ENCODE results near the gene AKAP13. TPM values are rescaled to one million over a fixed set of nuclear protein-coding genes. Genes with fewer than 3 reads are reported as not detected.

AKAP13 gene
- total RNA-seq, 4 donors from 2014 or later, result 189 to 405 (median 244) TPM

GRCh38 chr15:85730001-85730820 lies 349.8 kb downstream of the AKAP13 start:
- peak overlapping the region in 2 of 3 donors; percentile 84 to 86 for H3K27ac ChIP-seq
- DNase-seq, result peak in 1 of 2 donors; percentile 30
- H3K36me3 ChIP-seq, result peaks cover 52 to 59% of the 10 kb centered on the region in 2 donors

GRCh38 chr15:85733416-85733815 lies 353.0 kb downstream of the AKAP13 start:
- Histone ChIP-seq H3K9me3 (no peaks in the 10 kb centered on the region), H3K27ac (no peak overlapping the region), H3K4me3 (replicated peaks in 1 of 3) (no peak overlapping the region), H3K4me1 (no peaks in the 10 kb centered on the region), H3K27me3 (no peaks in the 10 kb centered on the region), H3K36me3 (peaks cover 57 to 71% of the 10 kb centered on the region in 2 donors)
- TF ChIP-seq POLR2A (IDR thresholded peaks at IDR 0.05) (no peak), CTCF (IDR thresholded peaks at IDR 0.05) (no peak)
- intact Hi-C loops (cut with DNase I), result loop anchor here (5.0 kb wide), 1 partner anchor 99 kb away; no protein-coding TSS in a partner anchor
- no peak for DNase-seq

More at GRCh38 chr15:85730001-85730820, 349.8 kb downstream of the AKAP13 start:
- 35 to 36% methylated on average over 5 of the region's 5 CpGs for WGBS, 2 donors
- TF ChIP-seq CTCF (IDR thresholded peaks at IDR 0.05) (peak; percentile 33 to 93 (median 78)), POLR2A (IDR thresholded peaks at IDR 0.05) (no peak)
- Histone ChIP-seq H3K27me3 (no peaks in the 10 kb centered on the region), H3K4me3 (replicated peaks in 1 of 3) (no peak overlapping the region), H3K9me3 (no peaks in the 10 kb centered on the region), H3K4me1 (peaks cover 11 to 23% of the 10 kb centered on the region in 2 donors)
- intact Hi-C loops (cut with DNase I), result loop anchor here (5.0 kb wide), 1 partner anchor 102 kb away; no protein-coding TSS in a partner anchor

- Histone ChIP-seq H3K27ac (no peak overlapping the region), H3K27me3 (no peaks in the 10 kb centered on the region), H3K4me1 (no peaks in the 10 kb centered on the region), H3K36me3 (peaks cover 61 to 73% of the 10 kb centered on the region in 2 donors), H3K4me3 (replicated peaks in 1 of 3) (no peak overlapping the region), H3K9me3 (no peaks in the 10 kb centered on the region)
- TF ChIP-seq CTCF (IDR thresholded peaks at IDR 0.05) (no peak), POLR2A (IDR thresholded peaks at IDR 0.05) (no peak)
- no peak for DNase-seq
- intact Hi-C loops (cut with DNase I), result no loop called here
- WGBS, 2 donors, result 97 to 98% methylated on average over 6 of the region's 6 CpGs
Measured at GRCh38 chr15:85737061-85737460, 356.7 kb downstream of the AKAP13 start.

GRCh38 chr15:85741021-85741421 lies 360.6 kb downstream of the AKAP13 start:
- Histone ChIP-seq H3K9me3 (no peaks in the 10 kb centered on the region), H3K4me3 (replicated peaks in 1 of 3) (no peak overlapping the region), H3K4me1 (no peaks in the 10 kb centered on the region), H3K27me3 (no peaks in the 10 kb centered on the region), H3K27ac (no peak overlapping the region), H3K36me3 (peaks cover 74 to 85% of the 10 kb centered on the region in 2 donors)
- no peak for DNase-seq
- intact Hi-C loops (cut with DNase I), result loop anchor here (10.0 kb wide), 1 partner anchor 54 kb away; the partner anchor contains the start of gene KLHL25
- 94 to 95% methylated on average over 20 of the region's 20 CpGs for WGBS, 2 donors
- TF ChIP-seq CTCF (IDR thresholded peaks at IDR 0.05) (no peak), POLR2A (IDR thresholded peaks at IDR 0.05) (no peak)

GRCh38 chr15:85741662-85742061 lies 361.3 kb downstream of the AKAP13 start:
- no peak for DNase-seq
- Histone ChIP-seq H3K4me1 (no peaks in the 10 kb centered on the region), H3K36me3 (peaks cover 74 to 85% of the 10 kb centered on the region in 2 donors), H3K27me3 (no peaks in the 10 kb centered on the region), H3K9me3 (no peaks in the 10 kb centered on the region), H3K4me3 (replicated peaks in 1 of 3) (no peak overlapping the region), H3K27ac (no peak overlapping the region)
- TF ChIP-seq CTCF (IDR thresholded peaks at IDR 0.05) (no peak), POLR2A (IDR thresholded peaks at IDR 0.05) (no peak)
- WGBS, 2 donors, result 96 to 97% methylated on average over 11 of the region's 11 CpGs
- intact Hi-C loops (cut with DNase I), result loop anchor here (10.0 kb wide), 1 partner anchor 53 kb away; the partner anchor contains the start of gene KLHL25
